ENCODE measurements around the gene KRT1.

DNA sequence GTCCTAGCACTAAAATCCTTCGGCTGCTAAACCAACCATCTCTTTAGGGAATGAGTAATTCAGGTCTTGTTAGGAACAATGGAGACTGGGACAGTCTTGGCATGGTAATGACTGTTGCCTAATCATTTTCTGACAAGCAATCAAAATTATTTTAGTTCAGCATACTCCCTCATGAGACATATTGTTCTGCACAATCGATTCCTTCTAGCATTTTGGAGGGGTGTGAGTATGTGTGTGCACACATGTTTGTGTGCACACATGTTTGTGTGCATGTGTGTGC is 2.1 kb upstream of the KRT1 start:
- TF ChIP-seq CTCF (conservative IDR thresholded peaks at IDR 0.05; ENCODE audit: low read length) (no peak), EZH2phosphoT487 (IDR thresholded peaks at IDR 0.05; ENCODE audit: borderline replicate concordance, low read depth, low read length) (no peak)

Data from OCI-LY7 (cell line).